HFF-Myc (cell line): ENCODE measurements around the gene SORT1.

Experiments used
- DNase-seq: peaks from one replicate; pipeline ENCODE4 v3.0.0-alpha.2; 2011; ENCODE audit warnings: low read depth; ENCODE audit errors: extremely low read depth
- H3K4me3 ChIP-seq: replicated peaks from 2 replicates; pipeline ENCODE4 v1.5.1; 2011; ENCODE audit warnings: low read depth, mild to moderate bottlenecking, control low read depth, low read length
- CTCF ChIP-seq: IDR thresholded peaks from 2 replicates; pipeline ENCODE4 v1.5.1; 2012; ENCODE audit warnings: mild to moderate bottlenecking, low read depth, low read length, control low read depth; ENCODE audit errors: missing control alignments

The SORT1 gene

DNA sequence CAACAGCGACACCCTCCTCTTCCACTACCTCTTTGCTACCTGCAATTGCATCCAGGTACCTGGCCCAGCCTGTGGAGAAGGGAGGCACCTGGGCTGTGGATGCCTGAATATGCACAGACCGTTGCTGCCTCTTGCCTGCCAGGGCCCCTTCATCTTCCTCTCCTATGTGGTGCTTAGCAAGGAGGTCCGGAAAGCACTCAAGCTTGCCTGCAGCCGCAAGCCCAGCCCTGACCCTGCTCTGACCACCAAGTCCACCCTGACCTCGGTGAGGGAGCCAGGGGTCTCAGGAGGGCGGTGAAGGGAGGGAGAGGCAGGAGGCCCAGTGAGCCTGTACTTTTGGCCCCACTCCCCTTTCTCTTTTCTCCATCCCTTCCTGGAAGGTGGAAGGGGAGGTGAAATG, 126.3 kb downstream of the SORT1 start:
- no peak overlapping the region for H3K4me3 ChIP-seq
- TF ChIP-seq CTCF = no peak
- DNase-seq = no peak

DNA sequence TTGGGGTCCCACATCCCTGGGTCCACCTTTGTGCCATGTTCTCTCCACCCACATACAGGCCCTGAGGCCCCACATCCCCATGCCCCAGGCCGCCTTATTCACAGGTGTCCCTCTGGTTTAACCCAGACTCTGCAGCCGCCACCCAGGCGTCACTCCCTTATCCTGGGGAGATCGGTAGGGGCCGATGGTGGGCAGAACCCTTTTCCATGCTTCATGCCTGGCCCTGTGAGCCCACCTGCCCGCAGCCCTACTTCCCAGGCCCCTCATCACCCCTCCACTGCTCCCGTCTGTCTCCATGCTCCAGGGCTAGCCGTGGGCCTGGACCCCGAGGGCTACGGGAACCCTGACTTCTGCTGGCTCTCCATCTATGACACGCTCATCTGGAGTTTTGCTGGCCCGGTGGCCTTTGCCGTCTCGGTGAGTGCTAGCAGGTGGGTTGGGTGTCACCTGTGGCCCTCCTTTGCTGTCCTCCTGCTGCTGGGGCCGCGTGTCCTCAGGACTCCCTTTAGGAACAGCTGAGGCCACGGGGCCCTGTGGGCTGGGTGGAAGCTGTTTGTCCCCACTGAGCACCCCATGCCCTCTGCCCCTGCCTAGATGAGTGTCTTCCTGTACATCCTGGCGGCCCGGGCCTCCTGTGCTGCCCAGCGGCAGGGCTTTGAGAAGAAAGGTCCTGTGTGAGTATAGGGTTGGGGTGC, 126.9 kb downstream of the SORT1 start:
- no peak overlapping the region for H3K4me3 ChIP-seq
- no peak for DNase-seq
- no peak for TF ChIP-seq CTCF

- no peak overlapping the region for H3K4me3 ChIP-seq
- no peak for DNase-seq
- TF ChIP-seq CTCF = no peak
Observed at GRCh38 chr1:109269981-109270622, 127.6 kb downstream of the SORT1 start.

DNA sequence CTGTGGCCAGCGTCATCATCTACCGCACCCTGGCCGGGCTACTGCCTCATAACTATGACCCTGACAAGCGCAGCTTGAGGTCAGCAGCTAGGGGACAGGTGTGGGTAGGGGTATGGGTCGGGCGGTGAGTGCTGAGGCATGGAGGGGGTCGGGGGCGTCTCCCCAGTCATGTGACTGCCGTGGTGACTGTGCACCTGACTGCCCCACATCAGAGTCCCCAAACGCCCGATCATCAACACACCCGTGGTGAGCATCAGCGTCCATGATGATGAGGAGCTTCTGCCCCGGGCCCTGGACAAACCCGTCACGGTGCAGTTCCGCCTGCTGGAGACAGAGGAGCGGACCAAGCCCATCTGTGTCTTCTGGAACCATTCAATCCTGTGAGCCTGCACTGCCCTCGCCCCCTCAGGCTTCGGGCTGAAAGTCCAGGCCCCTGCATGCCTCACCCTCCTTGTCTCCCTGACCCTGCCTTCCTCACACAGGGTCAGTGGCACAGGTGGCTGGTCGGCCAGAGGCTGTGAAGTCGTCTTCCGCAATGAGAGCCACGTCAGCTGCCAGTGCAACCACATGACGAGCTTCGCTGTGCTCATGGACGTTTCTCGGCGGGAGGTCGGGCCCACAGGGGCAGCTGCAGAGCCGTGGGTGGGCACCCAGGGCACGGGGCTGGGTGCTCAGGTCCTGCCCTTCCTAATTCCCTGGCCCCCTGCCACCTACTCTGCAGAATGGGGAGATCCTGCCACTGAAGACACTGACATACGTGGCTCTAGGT, 128.3 kb downstream of the SORT1 start:
- no peak overlapping the region for H3K4me3 ChIP-seq
- no peak for DNase-seq
- no peak for TF ChIP-seq CTCF

DNA sequence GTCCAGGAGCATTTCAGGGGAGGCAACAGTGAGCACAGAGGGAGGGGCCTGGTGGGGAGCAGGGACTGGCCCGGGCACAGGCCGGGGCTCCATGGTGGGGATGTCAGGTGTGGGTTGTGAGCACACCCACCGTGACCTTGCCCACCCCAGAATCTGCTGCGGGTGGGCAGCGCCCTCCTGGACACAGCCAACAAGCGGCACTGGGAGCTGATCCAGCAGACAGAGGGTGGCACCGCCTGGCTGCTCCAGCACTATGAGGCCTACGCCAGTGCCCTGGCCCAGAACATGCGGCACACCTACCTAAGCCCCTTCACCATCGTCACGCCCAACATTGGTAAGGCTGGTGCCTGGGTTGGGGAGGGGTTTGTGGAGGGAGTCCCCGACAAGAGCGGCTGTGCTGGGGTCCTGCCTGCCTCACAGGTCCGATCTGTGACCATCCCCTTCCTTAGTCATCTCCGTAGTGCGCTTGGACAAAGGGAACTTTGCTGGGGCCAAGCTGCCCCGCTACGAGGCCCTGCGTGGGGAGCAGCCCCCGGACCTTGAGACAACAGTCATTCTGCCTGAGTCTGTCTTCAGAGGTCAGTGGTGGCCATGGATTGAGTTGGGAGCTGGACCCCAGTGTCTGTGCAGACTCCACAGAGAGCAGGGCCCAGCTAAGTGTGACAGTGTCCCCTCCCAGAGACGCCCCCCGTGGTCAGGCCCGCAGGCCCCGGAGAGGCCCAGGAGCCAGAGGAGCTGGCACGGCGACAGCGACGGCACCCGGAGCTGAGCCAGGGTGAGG, 129.1 kb downstream of the SORT1 start:
- TF ChIP-seq CTCF = no peak

GRCh38 chr1:109267743-109268300, 129.9 kb downstream of the SORT1 start:
- no peak for DNase-seq
- TF ChIP-seq CTCF = no peak

More for the DNA sequence above, 129.1 kb downstream of the SORT1 start:
- no peak overlapping the region for H3K4me3 ChIP-seq
- DNase-seq = no peak

More at GRCh38 chr1:109267743-109268300, 129.9 kb downstream of the SORT1 start:
- no peak overlapping the region for H3K4me3 ChIP-seq
